Liver (tissue), 9 donors: ENCODE measurements around the gene PAK1IP1. TPM values are rescaled to one million over a fixed set of nuclear protein-coding genes. Genes with fewer than 3 reads are reported as not detected.

Source experiments
- DNase-seq: peaks from one replicate; pipeline ENCODE4 v3.0.0-alpha.2; 2017; ENCODE audit warnings: low spot score
- H3K27ac ChIP-seq, 2 donors: one replicate each; pipeline ENCODE4 v1.7.0; 2013; ENCODE audit warnings: inconsistent platforms in 2 of 2, low read length in 2 of 2, control low read depth in 1 of 2, low read depth in 1 of 2, mild to moderate bottlenecking in 1 of 2
- H3K27me3 ChIP-seq, 4 donors: one replicate each; pipeline versions ENCODE4 v1.6.1 to v1.7.0; 2013; ENCODE audit warnings: low read length in 3 of 4, inconsistent platforms in 1 of 4, mild to moderate bottlenecking in 1 of 4, moderate library complexity in 1 of 4; ENCODE audit not compliant: control insufficient read depth in 4 of 4, insufficient read depth in 4 of 4
- H3K36me3 ChIP-seq, 4 donors: one replicate each; pipeline versions ENCODE4 v1.6.1 to v1.7.0; 2013; ENCODE audit warnings: low read length in 3 of 4, mild to moderate bottlenecking in 3 of 4, low read depth in 1 of 4, moderate library complexity in 1 of 4; ENCODE audit not compliant: control insufficient read depth in 4 of 4, insufficient read depth in 3 of 4
- H3K4me1 ChIP-seq, 4 donors: one replicate each; pipeline versions ENCODE4 v1.6.1 to v1.7.0; 2013; ENCODE audit warnings: low read length in 3 of 4, mild to moderate bottlenecking in 3 of 4, moderate library complexity in 1 of 4; ENCODE audit not compliant: control insufficient read depth in 4 of 4, insufficient read depth in 4 of 4
- H3K4me3 ChIP-seq, 3 donors: one replicate each; pipeline versions ENCODE4 v1.6.1 to v1.7.0; 2013; ENCODE audit warnings: low read length in 3 of 3, control low read depth in 1 of 3, low read depth in 1 of 3, mild to moderate bottlenecking in 1 of 3
- H3K9ac ChIP-seq, 2 donors: one replicate each; pipeline ENCODE4 v1.7.0; 2013; ENCODE audit warnings: low read length in 2 of 2, mild to moderate bottlenecking in 2 of 2, moderate library complexity in 2 of 2, control low read depth in 1 of 2, low read depth in 1 of 2
- H3K9me3 ChIP-seq, 4 donors: one replicate each; pipeline versions ENCODE4 v1.6.1 to v1.7.0; 2013; ENCODE audit warnings: low read length in 3 of 4; ENCODE audit not compliant: control insufficient read depth in 4 of 4
- EGR1 ChIP-seq, 2 donors: IDR thresholded peaks; 2 replicates each; pipeline ENCODE4 v1.6.1; 2016 to 2018; ENCODE audit warnings: antibody characterized with exemption in 2 of 2, low read depth in 2 of 2
- FOXA1 ChIP-seq: IDR thresholded peaks from 2 replicates; pipeline ENCODE4 v1.6.1; 2016; ENCODE audit warnings: antibody characterized with exemption
- FOXA2 ChIP-seq: IDR thresholded peaks from 2 replicates; pipeline ENCODE4 v1.6.1; 2016; ENCODE audit warnings: antibody characterized with exemption
- GABPA ChIP-seq, 2 donors: IDR thresholded peaks in 1 of 2; conservative IDR thresholded peaks in 1 of 2; 2 replicates each; pipeline ENCODE4 v1.6.1; 2016; ENCODE audit warnings: antibody characterized with exemption in 2 of 2, mild to moderate bottlenecking in 1 of 2, moderate library complexity in 1 of 2
- HNF4A ChIP-seq, 2 donors: conservative IDR thresholded peaks; 2 replicates each; pipeline ENCODE4 v1.6.1; 2016; ENCODE audit warnings: antibody characterized with exemption in 2 of 2, mild to moderate bottlenecking in 2 of 2
- JUND ChIP-seq, 2 donors: IDR thresholded peaks; 2 replicates each; pipeline ENCODE4 v1.6.1; 2016; ENCODE audit warnings: antibody characterized with exemption in 2 of 2
- NR2F2 ChIP-seq: IDR thresholded peaks from 2 replicates; pipeline ENCODE4 v1.6.1; 2016; ENCODE audit warnings: antibody characterized with exemption
- RAD21 ChIP-seq, 2 donors: IDR thresholded peaks; 2 replicates each; pipeline ENCODE4 v1.6.1; 2016; ENCODE audit warnings: antibody characterized with exemption in 2 of 2, mild to moderate bottlenecking in 2 of 2
- REST ChIP-seq: IDR thresholded peaks from 2 replicates; pipeline ENCODE4 v1.6.1; 2016; ENCODE audit warnings: antibody characterized with exemption, mild to moderate bottlenecking
- RXRA ChIP-seq, 2 donors: IDR thresholded peaks; 2 replicates each; pipeline ENCODE4 v1.6.1; 2017 to 2018; ENCODE audit warnings: antibody characterized with exemption in 2 of 2, mild to moderate bottlenecking in 1 of 2
- SP1 ChIP-seq: IDR thresholded peaks from 2 replicates; pipeline ENCODE4 v1.6.1; 2018; ENCODE audit warnings: antibody characterized with exemption, mild to moderate bottlenecking
- YY1 ChIP-seq: IDR thresholded peaks from 2 replicates; pipeline ENCODE4 v1.6.1; 2016; ENCODE audit warnings: antibody characterized with exemption, mild to moderate bottlenecking
- ZBTB33 ChIP-seq: IDR thresholded peaks from 2 replicates; pipeline ENCODE4 v1.6.1; 2016; ENCODE audit warnings: antibody characterized with exemption
- WGBS: extraction: QIAGEN DNeasy Blood & Tissue Kit; methylation state at CpG from one replicate; pipeline ENCODE4 v1.1.7; 2013; 5-methylcytosine and 5-hydroxymethylcytosine counted together
- polyA plus RNA-seq, 2 donors: library from polyadenylated mRNA; stranded (reverse) in 1 of 2; unstranded in 1 of 2; fragments of 200-250 nt in 1 of 2; fragments of >200 nt in 1 of 2; fragmentation: Nextera tagmentation in 1 of 2; extraction: Ambion mirVana in 1 of 2; gene quantifications; one replicate each; pipeline versions ENCODE4 v1.2.1 to v1.2.3, GENCODE V29; 2013 to 2015
- total RNA-seq, 2 donors: library from RNA; depleted of rRNA; stranded (reverse); fragments of >200 nt; gene quantifications; one replicate each; pipeline ENCODE4 v1.2.3, GENCODE V29; 2014
- TF ChIP-seq, protein P1 (sequence below): IDR thresholded peaks from 2 replicates; pipeline ENCODE4 v1.6.1; 2016; ENCODE audit warnings: antibody characterized with exemption
- TF ChIP-seq, protein P2 (sequence below): fragments of 150-350 bp; IDR thresholded peaks from 2 replicates; pipeline ENCODE4 v1.5.1; 2017; ENCODE audit warnings: improper control_type of control experiment, low read depth, low read length; ENCODE audit not compliant: missing input control
- donor health status: healthy.
- donor health status: healthy.
- donor health status: healthy.
- donor health status: healthy.
- donor health status: healthy.

The PAK1IP1 gene
- total and polyA plus RNA-seq, 4 donors: 6.0 to 10.8 (median 7.7) TPM

- Histone ChIP-seq H3K27me3 (no peaks in the 10 kb centered on the region), H3K4me1 (no peaks in the 10 kb centered on the region), H3K9me3 (no peaks in the 10 kb centered on the region), H3K27ac (no peak overlapping the region), H3K9ac (no peak overlapping the region), H3K4me3 (no peak overlapping the region), H3K36me3 (no peaks in the 10 kb centered on the region)
- WGBS: 67% methylated on average over 12 of the region's 12 CpGs
- no peak for DNase-seq
- no peak for TF ChIP-seq REST
- TF ChIP-seq, protein P1, sequence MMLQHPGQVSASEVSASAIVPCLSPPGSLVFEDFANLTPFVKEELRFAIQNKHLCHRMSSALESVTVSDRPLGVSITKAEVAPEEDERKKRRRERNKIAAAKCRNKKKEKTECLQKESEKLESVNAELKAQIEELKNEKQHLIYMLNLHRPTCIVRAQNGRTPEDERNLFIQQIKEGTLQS: no peak
- no peak for TF ChIP-seq YY1
- no peak for TF ChIP-seq FOXA2
- no peak for TF ChIP-seq HNF4A (conservative IDR thresholded peaks at IDR 0.05)
- no peak for TF ChIP-seq ZBTB33
- no peak for TF ChIP-seq RAD21 (IDR thresholded peaks at IDR 0.05)
- no peak for TF ChIP-seq NR2F2
- TF ChIP-seq JUND (IDR thresholded peaks at IDR 0.05): no peak
- no peak for TF ChIP-seq SP1
- no peak for TF ChIP-seq EGR1 (IDR thresholded peaks at IDR 0.05; ENCODE audit: low read depth in 2 of 2)
- TF ChIP-seq RXRA (IDR thresholded peaks at IDR 0.05): no peak
- TF ChIP-seq, protein P2, sequence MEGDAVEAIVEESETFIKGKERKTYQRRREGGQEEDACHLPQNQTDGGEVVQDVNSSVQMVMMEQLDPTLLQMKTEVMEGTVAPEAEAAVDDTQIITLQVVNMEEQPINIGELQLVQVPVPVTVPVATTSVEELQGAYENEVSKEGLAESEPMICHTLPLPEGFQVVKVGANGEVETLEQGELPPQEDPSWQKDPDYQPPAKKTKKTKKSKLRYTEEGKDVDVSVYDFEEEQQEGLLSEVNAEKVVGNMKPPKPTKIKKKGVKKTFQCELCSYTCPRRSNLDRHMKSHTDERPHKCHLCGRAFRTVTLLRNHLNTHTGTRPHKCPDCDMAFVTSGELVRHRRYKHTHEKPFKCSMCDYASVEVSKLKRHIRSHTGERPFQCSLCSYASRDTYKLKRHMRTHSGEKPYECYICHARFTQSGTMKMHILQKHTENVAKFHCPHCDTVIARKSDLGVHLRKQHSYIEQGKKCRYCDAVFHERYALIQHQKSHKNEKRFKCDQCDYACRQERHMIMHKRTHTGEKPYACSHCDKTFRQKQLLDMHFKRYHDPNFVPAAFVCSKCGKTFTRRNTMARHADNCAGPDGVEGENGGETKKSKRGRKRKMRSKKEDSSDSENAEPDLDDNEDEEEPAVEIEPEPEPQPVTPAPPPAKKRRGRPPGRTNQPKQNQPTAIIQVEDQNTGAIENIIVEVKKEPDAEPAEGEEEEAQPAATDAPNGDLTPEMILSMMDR: no peak
- no peak for TF ChIP-seq GABPA (IDR thresholded peaks at IDR 0.05 in 1 of 2, conservative IDR thresholded peaks at IDR 0.05 in 1 of 2)
- no peak for TF ChIP-seq FOXA1
Measured at GRCh38 chr6:10655508-10656055, 39.2 kb upstream of the PAK1IP1 start.
